SU-DHL-6 (cell line): Measurements from ENCODE around the gene ADAM10.

ENCODE experiments used
- H2AFZ ChIP-seq: fragments of 200-600 bp; sonication (generic); 2 replicates; pipeline ENCODE4 v1.6.1; 2014; ENCODE audit warnings: low read depth, mild to moderate bottlenecking, moderate library complexity, mixed read lengths, antibody characterized with exemption, low read length; ENCODE audit not compliant: severe bottlenecking
- H3F3A ChIP-seq: fragments of 200-600 bp; shearing (Covaris generic); 2 replicates; pipeline ENCODE4 v1.6.0; 2016; ENCODE audit warnings: antibody characterized with exemption, mild to moderate bottlenecking; ENCODE audit not compliant: insufficient read depth
- H3K27ac ChIP-seq: fragments of 200-600 bp; sonication (generic); 2 replicates; pipeline ENCODE4 v1.5.1; 2016; ENCODE audit warnings: low read depth, mild to moderate bottlenecking, low read length, moderate library complexity, mixed read lengths
- H3K27me3 ChIP-seq: fragments of 200-600 bp; sonication (generic), shearing (Covaris generic); 2 replicates; pipeline ENCODE4 v1.6.0; 2014; ENCODE audit warnings: mild to moderate bottlenecking, low read length
- H3K36me3 ChIP-seq: fragments of 200-600 bp; sonication (generic); 2 replicates; pipeline ENCODE4 v1.6.1; 2014; ENCODE audit warnings: mild to moderate bottlenecking, low read length, mixed read lengths
- H3K4me2 ChIP-seq: fragments of 300-600, 200-600 bp; shearing (Covaris generic), sonication (generic); 2 replicates; pipeline ENCODE4 v1.6.0; 2014; ENCODE audit warnings: low read length, low read depth, mild to moderate bottlenecking; ENCODE audit not compliant: poor library complexity, severe bottlenecking
- H3K4me3 ChIP-seq: fragments of 200-600 bp; sonication (generic); 2 replicates; pipeline ENCODE4 v1.5.1; 2014; ENCODE audit warnings: antibody characterized with exemption, low read length, mild to moderate bottlenecking, mixed read lengths; ENCODE audit not compliant: insufficient read depth, poor library complexity, severe bottlenecking
- H3K79me2 ChIP-seq: fragments of 200-600 bp; sonication (generic); 2 replicates; pipeline ENCODE4 v1.6.1; 2014; ENCODE audit warnings: mild to moderate bottlenecking, low read length, moderate library complexity; ENCODE audit not compliant: insufficient read depth
- H3K9ac ChIP-seq: fragments of 200-600 bp; sonication (generic); 2 replicates; pipeline ENCODE4 v1.7.0; 2014; ENCODE audit warnings: mild to moderate bottlenecking, low read length
- H3K9me2 ChIP-seq: fragments of 200-600 bp; sonication (generic); replicated peaks from 2 replicates; pipeline ENCODE4 v1.6.1; 2014; ENCODE audit warnings: low read length; ENCODE audit not compliant: insufficient read depth
- H3K9me3 ChIP-seq: fragments of 200-600 bp; sonication (generic); 2 replicates; pipeline ENCODE4 v1.6.1; 2014; ENCODE audit warnings: low read length, mixed read lengths; ENCODE audit not compliant: insufficient read depth
- H4K20me1 ChIP-seq: fragments of 200-600 bp; sonication (generic); 2 replicates; pipeline ENCODE4 v1.6.1; 2014; ENCODE audit warnings: low read depth, mild to moderate bottlenecking, antibody characterized with exemption, low read length, moderate library complexity, mixed read lengths
- CTCF ChIP-seq: fragments of 200-600 bp; sonication (generic); IDR thresholded peaks from one replicate; pipeline ENCODE4 v1.5.1; 2017; ENCODE audit warnings: antibody characterized with exemption, mild to moderate bottlenecking, low read length, moderate library complexity; ENCODE audit not compliant: insufficient read depth, poor library complexity, severe bottlenecking
- EZH2phosphoT487 ChIP-seq: fragments of 200-600 bp; sonication (generic), shearing (Covaris generic); conservative IDR thresholded peaks from 2 replicates; pipeline ENCODE4 v1.6.1; 2018; ENCODE audit warnings: mild to moderate bottlenecking, antibody characterized with exemption, low read length, moderate library complexity, mixed read lengths

The ADAM10 gene

GRCh38 chr15:58702233-58702632 lies 47.3 kb downstream of the ADAM10 start:
- Histone ChIP-seq H4K20me1 (no peaks in the 10 kb centered on the region), H3K79me2 (peaks cover 49% of the 10 kb centered on the region), H3K9me2 (no peaks in the 10 kb centered on the region), H3K9me3 (no peaks in the 10 kb centered on the region), H3K4me3 (no peak overlapping the region), H3K36me3 (peaks cover 13% of the 10 kb centered on the region), H2AFZ (no peak overlapping the region), H3K27ac (no peak overlapping the region), H3K4me2 (no peak overlapping the region), H3F3A (no peaks in the 10 kb centered on the region), H3K9ac (no peak overlapping the region), H3K27me3 (no peaks in the 10 kb centered on the region)
- TF ChIP-seq CTCF, result no peak
- TF ChIP-seq EZH2phosphoT487, result no peak

- H3K9me3 ChIP-seq, result no peaks in the 10 kb centered on the region
- H3K9ac ChIP-seq, result no peak overlapping the region
- H3K27me3 ChIP-seq, result no peaks in the 10 kb centered on the region
- TF ChIP-seq EZH2phosphoT487, result no peak
- no peak for TF ChIP-seq CTCF
- no peak overlapping the region for H3K27ac ChIP-seq
- no peak overlapping the region for H3K4me2 ChIP-seq
- peaks cover 57% of the 10 kb centered on the region for H3K79me2 ChIP-seq
- H2AFZ ChIP-seq, result no peak overlapping the region
- H4K20me1 ChIP-seq, result no peaks in the 10 kb centered on the region
- H3K9me2 ChIP-seq, result no peaks in the 10 kb centered on the region
- H3K4me3 ChIP-seq, result no peak overlapping the region
- H3K36me3 ChIP-seq, result peaks cover 13% of the 10 kb centered on the region
- H3F3A ChIP-seq, result no peaks in the 10 kb centered on the region
Observed at GRCh38 chr15:58701376-58701775, 48.1 kb downstream of the ADAM10 start.

GRCh38 chr15:58699769-58700168 lies 49.7 kb downstream of the ADAM10 start:
- H2AFZ ChIP-seq, result no peak overlapping the region
- peaks cover 13% of the 10 kb centered on the region for H3K36me3 ChIP-seq
- H3K27ac ChIP-seq, result no peak overlapping the region
- no peaks in the 10 kb centered on the region for H3F3A ChIP-seq
- no peak overlapping the region for H3K4me2 ChIP-seq
- H3K4me3 ChIP-seq, result no peak overlapping the region
- H4K20me1 ChIP-seq, result no peaks in the 10 kb centered on the region
- no peak overlapping the region for H3K9ac ChIP-seq
- H3K9me2 ChIP-seq, result no peaks in the 10 kb centered on the region
- H3K9me3 ChIP-seq, result no peaks in the 10 kb centered on the region
- H3K27me3 ChIP-seq, result no peaks in the 10 kb centered on the region
- H3K79me2 ChIP-seq, result peaks cover 61% of the 10 kb centered on the region
- TF ChIP-seq EZH2phosphoT487 (no peak), CTCF (no peak)
